Adrenal gland (tissue), 12 donors: ENCODE results near the gene SOWAHD. TPM values are rescaled to one million over a fixed set of nuclear protein-coding genes. Genes with fewer than 3 reads are reported as not detected.

Source experiments
- DNase-seq, 7 donors: peaks; one replicate each; pipeline ENCODE4 v3.0.0-alpha.2; 2019 to 2020
- H3K27ac ChIP-seq, 5 donors: fragments of 200-600 bp; sonication (generic) in 4 of 5; 1 replicate in 3 of 5; 2 replicates in 2 of 5; pipeline versions ENCODE4 v1.5.1 to v1.8.0; 2016 to 2020; ENCODE audit warnings: mild to moderate bottlenecking in 1 of 5
- H3K27me3 ChIP-seq: fragments of 200-600 bp; 2 replicates; pipeline ENCODE4 v1.8.0; 2021
- H3K36me3 ChIP-seq, 2 donors: fragments of 200-600 bp; replicated peaks in 1 of 2; 1 replicate in 1 of 2; 2 replicates in 1 of 2; pipeline versions ENCODE4 v1.5.1 to v1.8.0; 2018 to 2022
- H3K4me1 ChIP-seq, 2 donors: fragments of 200-600 bp; replicated peaks in 1 of 2; 1 replicate in 1 of 2; 2 replicates in 1 of 2; pipeline versions ENCODE4 v1.5.1 to v1.8.0; 2018 to 2021
- H3K4me3 ChIP-seq, 4 donors: fragments of 200-600 bp; sonication (generic) in 3 of 4; one replicate each; pipeline ENCODE4 v1.5.1; 2016 to 2018
- H3K9me3 ChIP-seq, 3 donors: fragments of 200-600 bp; sonication (generic) in 1 of 3; replicated peaks in 1 of 3; 1 replicate in 2 of 3; 2 replicates in 1 of 3; pipeline versions ENCODE4 v1.5.1 to v1.8.0; 2016 to 2021
- CTCF ChIP-seq, 6 experiments: fragments of 450-650 bp in 4 of 6; fragments of 200-600 bp in 2 of 6; sonication (generic) in 1 of 6; IDR thresholded peaks; 1 replicate in 5 of 6; 2 replicates in 1 of 6; pipeline versions ENCODE4 v1.5.1 to v1.8.0; 2016 to 2021; ENCODE audit warnings: antibody characterized with exemption in 6 of 6, mild to moderate bottlenecking in 2 of 6, moderate library complexity in 1 of 6
- POLR2A ChIP-seq, 2 donors: fragments of 450-650 bp; IDR thresholded peaks; one replicate each; pipeline ENCODE4 v1.6.1; 2017; ENCODE audit warnings: antibody characterized with exemption in 2 of 2, mild to moderate bottlenecking in 2 of 2, moderate library complexity in 1 of 2
- WGBS, 4 donors: extraction: QIAGEN DNeasy Blood & Tissue Kit in 2 of 4; methylation state at CpG; one replicate each; pipeline versions ENCODE4 v1.1.5 to v1.1.7; 2013 to 2017; 5-methylcytosine and 5-hydroxymethylcytosine counted together
- intact Hi-C, 2 donors: fragments of 100-400 bp; cut with DNase I; formaldehyde crosslinking; loops; one replicate each; pipeline versions ENCODE4 v1.14.1 to v1.15.0; 2022 to 2023
- polyA plus RNA-seq, 3 donors: library from polyadenylated mRNA; stranded (reverse); fragments of 200-250 nt in 2 of 3; fragments of 350-450 nt in 1 of 3; fragmentation: Illumina TruSeq in 1 of 3; extraction: RNeasy Lipid Tissue Mini Kit (QIAGEN cat#74804) in 1 of 3; gene quantifications; one replicate each; pipeline ENCODE4 v1.2.3, GENCODE V29; 2013 to 2014
- total RNA-seq, 9 donors: library from RNA; depleted of rRNA in 4 of 9; stranded (reverse); fragments of >200 nt in 4 of 9; fragments of 120-200 nt in 1 of 9; fragmentation: NEBNext Ultra II Directional in 1 of 9; extraction: Animal tissue kit (Norgen Biotek cat#: 25700) in 1 of 9; gene quantifications; one replicate each; pipeline versions ENCODE4 v1.1.0 to v1.2.4, GENCODE V29; 2013 to 2023
- donor health status: healthy with polysubstance abuse.
- donor health status: Bipolar disorder and iron deficiency.
- donor health status: DM: yes; HTN: yes; CAD: no.
- donor health status: DM: no; HTN: no; CAD: no.
- donor health status: DM: no; HTN: no; CAD: no.
- donor health status: DM: yes; HTN: yes; CAD: no.

The SOWAHD gene
- total and polyA plus RNA-seq, 12 donors, result 0.13 to 5.9 (median 1.3) TPM; not detected in 1

- no peaks in the 10 kb centered on the region for H3K9me3 ChIP-seq
- H3K36me3 ChIP-seq, result no peaks in the 10 kb centered on the region
- intact Hi-C loops, result loop anchor here in 1 of 2 donors (10.0 kb wide), 1 partner anchor 107 kb away; no protein-coding TSS in a partner anchor
- H3K4me1 ChIP-seq, result no peaks in the 10 kb centered on the region
- no peak for TF ChIP-seq CTCF (IDR thresholded peaks at IDR 0.05)
- no peak for TF ChIP-seq POLR2A (IDR thresholded peaks at IDR 0.05)
- H3K4me3 ChIP-seq, result no peak overlapping the region
- WGBS, 4 donors, result 71 to 92% (median 88%) methylated on average over 2 of the region's 2 CpGs
- no peak for DNase-seq
- H3K27me3 ChIP-seq, result no peaks in the 10 kb centered on the region
- no peak overlapping the region for H3K27ac ChIP-seq
Observed at GRCh38 chrX:119721926-119722325, 36.5 kb upstream of the SOWAHD start.

- TF ChIP-seq CTCF (IDR thresholded peaks at IDR 0.05) (no peak), POLR2A (IDR thresholded peaks at IDR 0.05) (no peak)
- H3K36me3 ChIP-seq, result no peaks in the 10 kb centered on the region
- no peaks in the 10 kb centered on the region for H3K9me3 ChIP-seq
- H3K4me3 ChIP-seq, result no peak overlapping the region
- no peaks in the 10 kb centered on the region for H3K4me1 ChIP-seq
- intact Hi-C loops, result loop anchor here in 1 of 2 donors (10.0 kb wide), 1 partner anchor 112 kb away; no protein-coding TSS in a partner anchor
- no peak overlapping the region for H3K27ac ChIP-seq
- no peaks in the 10 kb centered on the region for H3K27me3 ChIP-seq
- WGBS, 4 donors, result 55 to 73% (median 70%) methylated on average over 6 to 7 of the region's 7 CpGs
- DNase-seq, result no peak
Observed at GRCh38 chrX:119726900-119727555, 31.4 kb upstream of the SOWAHD start.

GRCh38 chrX:119728487-119728886 lies 29.9 kb upstream of the SOWAHD start:
- Histone ChIP-seq H3K4me1 (no peaks in the 10 kb centered on the region), H3K27me3 (no peaks in the 10 kb centered on the region), H3K36me3 (no peaks in the 10 kb centered on the region), H3K27ac (no peak overlapping the region), H3K4me3 (no peak overlapping the region), H3K9me3 (no peaks in the 10 kb centered on the region)
- no peak for TF ChIP-seq POLR2A (IDR thresholded peaks at IDR 0.05)
- no peak for TF ChIP-seq CTCF (IDR thresholded peaks at IDR 0.05)
- intact Hi-C loops, result loop anchor here in 1 of 2 donors (10.0 kb wide), 1 partner anchor 114 kb away; no protein-coding TSS in a partner anchor
- 61 to 90% (median 65%) methylated on average over 2 to 5 of the region's 5 CpGs for WGBS, 4 donors
- no peak for DNase-seq

- Histone ChIP-seq H3K27me3 (no peaks in the 10 kb centered on the region), H3K9me3 (no peaks in the 10 kb centered on the region), H3K27ac (no peak overlapping the region), H3K36me3 (no peaks in the 10 kb centered on the region), H3K4me3 (no peak overlapping the region), H3K4me1 (no peaks in the 10 kb centered on the region)
- TF ChIP-seq CTCF (IDR thresholded peaks at IDR 0.05) (peak; percentile 22 to 64 (median 54)), POLR2A (IDR thresholded peaks at IDR 0.05) (no peak)
- DNase-seq, result peak; percentile 60 to 84 (median 63)
- intact Hi-C loops, result loop anchor here in 1 of 2 donors (10.0 kb wide), 1 partner anchor 115 kb away; no protein-coding TSS in a partner anchor
- 35 to 55% (median 48%) methylated on average over 9 to 14 of the region's 14 CpGs for WGBS, 4 donors
Observed at GRCh38 chrX:119729408-119730201, 28.8 kb upstream of the SOWAHD start.
